Neural cell (in vitro differentiated cells): Measurements from ENCODE around the gene ZNF500.

ENCODE experiments used
- CTCF ChIP-seq: fragments of 450-650 bp; IDR thresholded peaks from 2 replicates; pipeline ENCODE4 v1.5.1; 2014; ENCODE audit warnings: antibody characterized with exemption, mild to moderate bottlenecking, moderate library complexity; ENCODE audit not compliant: poor library complexity, severe bottlenecking
- EZH2 ChIP-seq: fragments of 200-600, 300-800 bp; shearing (Covaris generic), sonication (generic); IDR thresholded peaks from 2 replicates; pipeline ENCODE4 v1.6.1; 2014; ENCODE audit warnings: antibody characterized with exemption, low read length, borderline replicate concordance, mild to moderate bottlenecking; ENCODE audit not compliant: insufficient read depth, poor library complexity, severe bottlenecking
- POLR2AphosphoS5 ChIP-seq: IDR thresholded peaks from 2 replicates; pipeline ENCODE4 v1.6.1; 2012
- RAD21 ChIP-seq: fragments of 450-650 bp; conservative IDR thresholded peaks from 2 replicates; pipeline ENCODE4 v1.6.1; 2014; ENCODE audit warnings: antibody characterized with exemption, mild to moderate bottlenecking, moderate library complexity
- TAF1 ChIP-seq: IDR thresholded peaks from 2 replicates; pipeline ENCODE4 v1.6.1; 2012; ENCODE audit warnings: low read depth

- no peak for TF ChIP-seq EZH2
- no peak for TF ChIP-seq POLR2AphosphoS5
- no peak for TF ChIP-seq CTCF
- TF ChIP-seq TAF1: no peak
- no peak for TF ChIP-seq RAD21
These were observed 3.2 kb downstream of the ZNF500 start for GRCh38 chr16:4763791-4764190.
